Fibroblast of skin of right quadriceps (primary cell): ENCODE data around the gene PCDHGB5.
"Not testable (repeated sequence)": the region's sequence is repeated elsewhere in the genome, so short reads cannot be mapped to it uniquely, and the experiment has no call there.

Experiments used
- DNase-seq: peaks from one replicate; pipeline ENCODE4 v3.0.0-alpha.2; 2013

PCDHGB5 gene

DNA sequence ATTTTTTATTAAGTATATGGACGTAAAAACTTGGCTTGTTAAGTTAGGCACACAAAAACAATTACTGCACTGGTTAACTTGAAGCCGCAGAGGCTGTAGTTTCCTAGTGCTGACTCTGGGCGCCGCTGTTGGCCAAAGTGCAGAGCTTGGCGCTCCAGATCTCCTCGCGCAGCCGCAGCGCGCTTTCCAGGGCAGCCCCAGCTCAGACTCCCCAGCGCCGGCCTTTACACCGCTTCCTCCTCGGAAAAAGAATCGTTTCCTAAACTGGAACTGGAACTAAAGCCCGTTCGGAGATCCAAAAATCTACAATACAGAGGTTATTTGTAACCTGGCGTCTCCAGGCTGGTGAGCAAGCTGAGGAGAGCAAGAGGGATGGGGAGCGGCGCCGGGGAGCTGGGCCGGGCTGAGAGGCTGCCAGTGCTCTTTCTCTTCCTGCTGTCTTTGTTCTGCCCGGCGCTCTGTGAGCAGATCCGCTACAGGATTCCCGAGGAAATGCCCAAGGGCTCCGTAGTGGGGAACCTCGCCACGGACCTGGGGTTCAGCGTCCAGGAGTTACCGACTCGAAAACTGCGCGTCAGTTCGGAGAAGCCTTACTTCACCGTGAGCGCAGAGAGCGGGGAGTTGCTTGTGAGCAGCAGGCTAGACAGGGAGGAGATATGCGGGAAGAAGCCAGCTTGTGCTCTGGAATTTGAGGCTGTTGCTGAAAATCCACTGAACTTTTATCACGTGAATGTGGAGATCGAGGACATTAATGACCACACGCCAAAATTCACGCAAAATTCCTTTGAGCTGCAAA, at the start of gene PCDHGB5:
Gene PCDHGB5 (plus strand): TSS at position 192 of the 796 bp plus-strand sequence. CDS start 181 bp downstream, at position 373.
- peak; percentile 61 for DNase-seq

DNA sequence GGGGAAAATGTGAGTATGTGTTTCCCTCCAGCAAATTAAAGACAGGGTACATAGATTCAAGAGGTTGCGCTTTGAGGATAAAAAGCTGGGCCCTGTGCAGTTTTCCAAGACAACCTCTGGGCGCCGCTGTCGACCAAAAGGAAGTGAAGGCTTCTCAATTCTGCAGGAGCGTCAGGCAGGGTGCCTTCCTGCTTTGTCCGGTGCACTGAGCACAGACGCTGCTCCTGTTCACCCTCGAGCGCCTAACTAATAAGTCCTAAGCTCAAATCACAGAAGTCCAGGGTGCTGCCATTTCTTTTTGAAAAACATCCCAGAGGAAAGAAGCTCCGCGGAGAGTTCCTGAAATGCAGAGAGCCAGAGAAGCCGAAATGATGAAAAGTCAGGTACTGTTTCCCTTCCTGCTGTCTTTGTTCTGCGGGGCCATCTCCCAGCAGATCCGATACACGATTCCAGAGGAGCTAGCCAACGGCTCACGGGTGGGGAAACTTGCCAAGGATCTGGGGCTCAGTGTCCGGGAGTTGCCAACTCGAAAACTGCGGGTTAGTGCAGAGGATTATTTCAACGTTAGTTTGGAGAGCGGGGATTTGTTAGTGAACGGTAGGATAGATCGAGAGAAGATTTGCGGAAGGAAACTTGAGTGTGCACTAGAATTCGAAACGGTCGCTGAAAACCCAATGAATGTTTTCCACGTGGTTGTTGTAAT, 47.7 kb upstream of the PCDHGB5 start, which contains the start of gene PCDHGB1:
Gene PCDHGB1 (plus strand): TSS at position 183 of the 703 bp plus-strand sequence. CDS start 162 bp downstream, at position 345.
- DNase-seq: peak; percentile 54

DNA sequence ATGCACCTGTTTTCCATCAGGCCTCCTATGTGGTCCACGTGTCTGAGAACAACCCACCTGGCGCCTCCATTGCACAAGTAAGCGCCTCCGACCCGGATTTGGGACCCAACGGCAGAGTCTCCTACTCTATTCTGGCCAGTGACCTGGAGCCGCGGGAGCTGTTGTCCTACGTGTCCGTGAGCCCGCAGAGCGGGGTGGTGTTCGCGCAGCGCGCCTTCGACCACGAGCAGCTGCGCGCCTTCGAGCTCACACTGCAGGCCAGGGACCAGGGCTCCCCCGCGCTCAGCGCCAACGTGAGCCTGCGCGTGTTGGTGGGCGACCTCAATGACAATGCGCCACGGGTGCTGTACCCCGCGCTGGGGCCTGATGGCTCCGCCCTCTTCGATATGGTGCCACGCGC, 46.2 kb upstream of the PCDHGB5 start:
- DNase-seq: no peak

DNA sequence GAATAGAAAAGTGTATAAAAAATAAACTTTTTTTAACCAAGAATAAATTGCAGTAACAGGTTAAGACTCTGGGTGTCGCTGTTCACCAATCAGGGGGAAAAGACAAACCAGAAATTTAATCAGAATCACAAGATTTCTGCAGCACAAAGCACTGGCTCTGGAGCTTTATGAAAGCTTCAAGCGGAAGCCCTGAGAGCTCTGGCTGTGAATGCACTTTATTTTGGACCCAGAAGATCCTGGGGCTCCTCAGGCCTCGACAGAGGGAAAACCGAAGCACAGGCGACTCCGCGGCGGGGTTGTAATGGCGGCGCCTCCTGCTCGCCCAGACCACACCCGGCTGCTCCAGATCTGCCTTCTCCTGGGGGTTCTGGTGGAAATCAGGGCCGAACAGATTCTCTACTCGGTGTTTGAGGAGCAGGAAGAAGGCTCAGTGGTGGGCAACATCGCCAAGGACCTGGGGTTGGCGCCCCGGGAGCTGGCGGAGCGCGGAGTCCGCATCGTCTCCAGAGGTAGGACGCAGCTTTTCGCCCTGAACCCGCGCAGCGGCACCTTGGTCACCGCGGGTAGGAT, 42.8 kb upstream of the PCDHGB5 start, which contains the start of gene PCDHGA4:
Gene PCDHGA4 (plus strand): TSS at position 122 of the 570 bp plus-strand sequence. CDS start 87 bp downstream, at position 209.
- DNase-seq: peak; percentile 20

DNA sequence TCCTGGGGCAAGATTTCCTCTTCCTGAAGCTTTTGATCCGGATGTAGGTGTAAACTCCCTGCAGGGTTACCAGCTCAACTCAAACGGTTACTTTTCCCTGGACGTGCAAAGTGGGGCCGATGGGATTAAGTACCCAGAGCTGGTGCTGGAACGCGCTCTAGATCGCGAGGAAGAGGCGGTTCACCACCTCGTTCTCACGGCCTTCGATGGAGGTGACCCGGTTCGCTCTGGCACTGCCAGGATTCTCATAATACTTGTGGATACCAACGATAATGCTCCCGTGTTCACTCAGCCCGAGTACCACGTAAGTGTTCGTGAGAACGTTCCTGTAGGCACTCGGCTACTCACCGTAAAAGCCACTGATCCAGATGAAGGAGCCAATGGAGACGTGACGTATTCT, 42.1 kb upstream of the PCDHGB5 start:
- DNase-seq: no peak

DNA sequence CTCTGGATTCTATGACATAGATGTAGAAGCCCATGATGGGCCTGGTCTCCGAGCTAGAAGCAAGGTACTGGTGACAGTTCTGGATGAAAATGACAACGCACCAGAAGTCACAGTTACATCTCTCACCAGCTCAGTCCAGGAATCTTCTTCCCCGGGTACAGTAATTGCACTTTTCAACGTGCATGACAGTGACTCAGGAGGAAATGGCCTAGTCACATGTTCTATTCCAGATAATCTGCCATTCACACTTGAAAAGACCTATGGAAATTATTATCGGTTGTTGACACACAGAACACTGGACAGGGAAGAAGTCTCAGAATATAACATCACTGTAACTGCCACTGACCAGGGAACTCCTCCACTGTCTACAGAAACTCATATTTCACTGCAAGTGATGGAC, 41.6 kb upstream of the PCDHGB5 start:
- DNase-seq: no peak

DNA sequence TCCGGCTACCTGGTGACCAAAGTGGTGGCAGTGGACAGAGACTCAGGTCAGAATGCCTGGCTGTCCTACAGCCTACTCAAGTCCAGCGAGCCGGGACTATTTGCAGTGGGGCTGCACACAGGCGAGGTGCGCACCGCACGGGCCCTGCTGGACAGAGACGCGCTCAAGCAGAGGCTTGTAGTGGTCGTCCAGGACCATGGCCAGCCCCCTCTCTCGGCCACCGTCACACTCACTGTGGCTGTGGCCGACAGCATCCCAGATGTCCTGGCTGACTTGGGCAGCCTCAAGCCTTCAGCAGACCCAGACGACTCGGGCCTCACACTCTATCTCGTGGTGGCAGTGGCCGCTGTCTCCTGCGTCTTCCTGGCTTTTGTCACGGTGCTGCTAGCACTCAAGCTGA, 40.8 kb upstream of the PCDHGB5 start:
- no peak for DNase-seq

DNA sequence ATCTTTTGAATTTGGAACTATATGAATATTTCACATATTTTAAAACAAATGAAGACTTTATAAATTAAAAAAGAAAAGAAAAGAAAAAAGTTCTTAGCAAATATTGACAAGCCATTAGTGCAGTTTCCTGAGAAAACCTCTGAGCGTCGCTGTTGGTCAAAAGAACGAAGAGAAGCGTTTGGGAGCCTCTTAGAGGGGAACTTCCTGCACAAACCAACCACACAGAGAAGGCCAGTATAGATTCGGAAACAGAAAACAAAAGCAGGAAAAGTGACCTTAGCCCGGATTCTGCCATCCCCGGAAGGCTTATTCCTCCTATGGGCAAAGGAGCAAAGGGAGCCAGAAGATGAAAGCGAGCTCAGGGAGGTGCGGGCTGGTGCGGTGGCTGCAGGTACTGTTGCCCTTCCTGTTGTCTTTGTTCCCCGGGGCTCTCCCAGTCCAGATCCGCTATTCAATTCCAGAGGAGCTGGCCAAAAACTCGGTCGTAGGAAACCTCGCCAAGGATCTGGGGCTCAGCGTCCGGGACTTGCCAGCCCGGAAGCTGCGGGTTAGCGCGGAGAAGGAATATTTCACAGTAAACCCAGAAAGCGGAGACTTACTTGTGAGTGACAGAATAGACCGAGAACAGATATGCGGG, 37.8 kb upstream of the PCDHGB5 start, which contains the start of gene PCDHGB2:
Gene PCDHGB2 (plus strand): TSS at position 205 of the 637 bp plus-strand sequence. CDS start 142 bp downstream, at position 347.
- peak; percentile 32 for DNase-seq

DNA sequence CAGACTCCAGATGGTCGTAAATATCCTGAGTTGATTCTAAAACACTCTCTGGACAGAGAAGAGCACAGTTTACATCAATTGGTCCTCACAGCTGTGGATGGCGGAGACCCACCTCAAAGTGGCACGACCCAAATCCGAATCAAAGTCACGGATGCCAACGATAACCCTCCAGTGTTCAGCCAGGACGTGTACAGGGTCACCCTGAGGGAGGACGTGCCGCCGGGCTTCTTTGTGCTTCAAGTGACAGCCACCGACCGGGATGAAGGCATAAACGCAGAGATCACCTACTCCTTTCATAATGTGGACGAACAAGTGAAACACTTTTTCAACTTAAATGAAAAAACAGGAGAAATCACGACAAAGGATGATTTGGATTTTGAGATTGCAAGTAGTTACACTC, 37.1 kb upstream of the PCDHGB5 start:
- DNase-seq: no peak

DNA sequence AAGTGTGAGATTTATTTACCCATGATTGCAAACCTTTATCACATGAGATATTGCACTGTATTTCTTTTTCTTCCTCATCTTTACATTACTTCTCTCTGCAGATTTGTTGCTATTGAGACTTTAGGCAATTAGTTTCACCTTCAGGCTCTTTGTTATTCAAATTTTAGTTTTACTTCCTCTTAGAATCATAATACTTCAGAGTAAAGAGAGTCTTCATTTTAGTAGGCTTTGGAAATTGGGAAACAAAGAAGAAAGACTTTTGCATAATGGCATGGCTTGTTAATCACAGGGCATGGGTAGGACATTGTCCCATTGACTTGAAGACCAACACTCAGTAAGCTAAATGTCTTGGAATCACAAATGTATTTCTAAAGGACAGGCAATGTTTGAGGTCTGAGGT, 35.0 kb upstream of the PCDHGB5 start:
- DNase-seq: no peak

DNA sequence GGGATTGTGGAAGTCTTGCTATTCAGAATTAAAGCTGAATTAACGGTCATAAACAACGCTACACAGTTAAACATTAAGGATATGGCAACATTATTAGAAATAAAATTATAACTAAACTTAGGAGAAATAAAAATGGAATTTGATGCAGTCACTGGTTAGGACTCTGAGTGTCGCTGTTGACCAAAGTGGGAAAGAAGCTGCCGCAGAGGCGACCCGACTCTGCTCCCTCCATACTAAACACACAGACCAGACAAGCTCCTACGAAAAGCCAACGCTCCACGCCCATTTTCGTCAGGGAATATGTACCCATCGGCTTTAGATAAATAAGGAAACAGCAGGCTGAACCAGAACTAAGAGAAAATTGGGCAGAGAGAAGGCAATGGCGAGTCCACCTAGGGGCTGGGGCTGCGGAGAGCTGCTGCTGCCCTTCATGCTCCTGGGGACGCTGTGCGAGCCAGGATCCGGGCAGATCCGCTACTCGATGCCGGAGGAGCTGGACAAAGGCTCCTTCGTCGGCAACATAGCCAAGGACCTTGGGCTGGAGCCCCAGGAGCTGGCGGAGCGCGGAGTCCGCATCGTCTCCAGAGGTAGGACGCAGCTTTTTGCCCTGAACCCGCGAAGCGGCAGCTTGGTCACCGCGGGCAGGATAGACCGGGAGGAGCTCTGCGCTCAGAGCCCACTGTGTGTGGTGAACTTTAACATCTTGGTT, 33.6 kb upstream of the PCDHGB5 start, which contains the start of gene PCDHGA5:
Gene PCDHGA5 (plus strand): TSS at position 211 of the 709 bp plus-strand sequence. CDS start 169 bp downstream, at position 380.
- peak; percentile 24 for DNase-seq

DNA sequence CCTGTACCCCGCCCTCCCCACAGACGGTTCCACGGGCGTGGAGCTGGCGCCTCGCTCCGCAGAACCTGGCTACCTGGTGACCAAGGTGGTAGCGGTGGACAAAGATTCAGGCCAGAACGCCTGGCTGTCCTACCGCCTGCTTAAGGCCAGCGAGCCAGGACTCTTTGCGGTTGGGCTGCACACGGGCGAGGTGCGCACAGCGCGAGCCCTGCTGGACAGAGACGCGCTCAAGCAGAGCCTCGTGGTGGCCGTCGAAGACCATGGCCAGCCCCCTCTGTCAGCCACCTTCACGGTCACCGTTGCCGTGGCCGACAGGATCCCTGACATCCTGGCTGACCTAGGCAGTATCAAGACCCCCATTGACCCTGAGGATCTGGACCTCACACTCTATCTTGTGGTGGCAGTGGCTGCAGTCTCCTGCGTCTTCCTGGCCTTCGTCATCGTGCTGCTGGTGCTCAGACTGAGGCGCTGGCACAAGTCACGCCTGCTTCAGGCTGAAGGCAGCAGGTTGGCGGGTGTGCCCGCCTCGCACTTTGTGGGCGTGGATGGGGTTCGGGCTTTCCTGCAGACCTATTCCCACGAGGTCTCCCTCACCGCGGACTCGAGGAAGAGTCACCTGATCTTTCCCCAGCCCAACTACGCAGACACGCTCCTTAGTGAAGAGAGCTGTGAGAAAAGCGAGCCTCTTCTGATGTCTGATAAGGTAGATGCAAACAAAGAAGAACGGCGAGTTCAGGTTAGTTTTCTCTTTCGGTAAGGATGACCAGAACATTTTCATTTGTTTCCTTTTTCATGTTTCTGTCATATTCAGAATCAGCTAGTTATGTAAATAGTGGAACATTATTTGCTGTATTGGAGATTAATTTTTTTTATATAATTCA, 31.5 kb upstream of the PCDHGB5 start:
- DNase-seq: no peak

DNA sequence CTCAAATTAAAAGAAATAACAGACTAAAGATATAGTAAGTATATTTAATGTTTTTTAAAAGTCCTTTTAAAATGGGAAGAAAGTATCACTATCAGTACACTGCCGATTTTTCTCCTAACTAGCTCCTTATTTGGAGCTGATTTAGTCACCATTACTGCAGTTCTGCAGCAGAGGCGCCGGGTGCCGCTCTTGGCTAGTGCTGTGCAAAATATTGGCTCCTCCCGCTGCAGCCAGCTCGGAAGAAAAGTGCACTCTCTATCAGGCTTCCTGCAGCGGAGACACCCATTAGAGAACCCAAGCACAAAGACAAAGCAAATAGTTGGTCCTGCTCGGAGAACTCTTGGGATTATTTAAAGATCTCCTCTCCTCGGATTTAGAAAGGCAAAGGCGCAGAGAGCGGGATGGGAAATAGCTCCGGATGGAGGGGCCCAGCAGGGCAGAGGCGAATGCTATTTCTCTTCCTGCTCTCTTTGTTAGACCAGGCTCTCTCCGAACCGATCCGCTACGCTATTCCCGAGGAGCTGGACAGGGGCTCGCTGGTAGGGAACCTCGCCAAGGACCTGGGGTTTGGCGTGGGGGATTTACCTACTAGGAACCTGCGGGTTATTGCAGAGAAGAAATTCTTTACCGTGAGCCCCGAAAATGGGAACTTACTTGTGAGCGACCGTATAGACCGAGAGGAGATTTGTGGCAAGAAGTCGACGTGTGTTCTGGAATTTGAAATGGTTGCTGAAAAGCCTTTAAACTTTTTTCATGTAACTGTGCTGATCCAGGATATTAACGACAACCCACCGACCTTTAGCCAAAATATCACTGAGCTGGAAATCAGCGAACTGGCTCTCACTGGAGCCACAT, 27.5 kb upstream of the PCDHGB5 start, which contains the start of gene PCDHGB3:
Gene PCDHGB3 (plus strand): TSS at position 249 of the 855 bp plus-strand sequence. CDS start 153 bp downstream, at position 402.
- peak; percentile 64 for DNase-seq

DNA sequence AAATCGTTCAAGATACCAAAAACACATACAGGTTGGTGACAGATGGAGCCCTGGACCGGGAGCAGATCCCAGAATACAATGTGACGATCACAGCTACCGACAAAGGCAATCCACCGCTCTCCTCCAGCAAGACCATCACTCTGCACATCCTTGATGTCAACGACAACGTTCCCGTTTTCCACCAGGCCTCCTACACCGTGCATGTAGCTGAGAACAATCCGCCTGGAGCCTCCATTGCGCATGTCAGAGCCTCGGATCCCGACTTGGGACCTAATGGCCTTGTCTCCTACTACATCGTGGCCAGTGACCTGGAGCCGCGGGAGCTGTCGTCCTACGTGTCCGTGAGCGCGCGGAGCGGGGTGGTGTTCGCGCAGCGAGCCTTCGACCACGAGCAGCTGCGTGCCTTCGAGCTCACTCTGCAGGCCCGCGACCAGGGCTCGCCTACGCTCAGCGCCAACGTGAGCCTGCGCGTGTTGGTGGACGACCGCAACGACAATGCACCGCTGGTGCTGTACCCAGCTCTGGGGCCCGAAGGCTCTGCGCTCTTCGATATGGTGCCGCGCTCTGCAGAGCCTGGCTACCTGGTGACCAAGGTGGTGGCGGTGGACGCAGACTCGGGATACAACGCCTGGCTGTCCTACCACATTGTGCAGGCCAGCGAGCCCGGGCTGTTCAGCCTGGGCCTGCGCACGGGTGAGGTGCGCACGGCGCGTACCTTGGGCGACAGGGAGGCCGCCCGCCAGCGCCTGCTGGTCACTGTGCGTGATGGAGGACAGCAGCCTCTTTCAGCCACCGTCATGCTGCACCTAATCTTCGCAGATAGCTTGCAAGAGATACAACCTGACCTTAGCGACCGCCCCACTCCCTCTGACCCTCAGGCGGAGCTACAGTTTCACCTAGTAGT, 25.9 kb upstream of the PCDHGB5 start:
- DNase-seq: no peak

DNA sequence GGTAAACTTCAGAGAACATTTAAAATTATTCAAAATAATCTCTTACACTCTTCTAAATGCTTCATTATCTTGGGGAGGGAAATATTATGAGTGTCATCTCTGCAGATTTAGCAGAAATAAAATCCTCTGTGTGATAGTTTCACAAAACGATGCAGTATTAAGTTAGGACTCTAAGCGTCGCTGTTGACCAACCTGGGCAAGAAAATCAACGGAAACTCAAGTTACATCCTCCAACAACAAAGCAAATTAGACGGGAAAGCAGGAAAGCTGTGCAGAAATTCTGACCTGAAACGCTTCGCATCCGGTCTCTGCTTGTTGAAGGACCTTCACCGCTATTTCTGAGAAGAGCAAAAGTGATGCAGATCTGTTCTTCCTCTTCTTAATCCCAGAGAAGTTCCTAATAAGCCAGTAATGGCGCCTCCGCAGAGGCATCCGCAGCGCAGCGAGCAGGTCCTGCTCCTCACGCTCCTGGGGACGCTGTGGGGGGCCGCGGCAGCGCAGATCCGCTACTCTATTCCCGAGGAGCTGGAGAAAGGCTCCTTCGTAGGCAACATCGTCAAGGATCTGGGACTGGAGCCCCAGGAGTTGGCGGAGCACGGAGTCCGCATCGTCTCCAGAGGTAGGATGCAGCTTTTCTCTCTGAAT, 24.0 kb upstream of the PCDHGB5 start, which contains the start of gene PCDHGA6:
Gene PCDHGA6 (plus strand): TSS at position 219 of the 645 bp plus-strand sequence. CDS start 193 bp downstream, at position 412.
- peak; percentile 33 for DNase-seq

DNA sequence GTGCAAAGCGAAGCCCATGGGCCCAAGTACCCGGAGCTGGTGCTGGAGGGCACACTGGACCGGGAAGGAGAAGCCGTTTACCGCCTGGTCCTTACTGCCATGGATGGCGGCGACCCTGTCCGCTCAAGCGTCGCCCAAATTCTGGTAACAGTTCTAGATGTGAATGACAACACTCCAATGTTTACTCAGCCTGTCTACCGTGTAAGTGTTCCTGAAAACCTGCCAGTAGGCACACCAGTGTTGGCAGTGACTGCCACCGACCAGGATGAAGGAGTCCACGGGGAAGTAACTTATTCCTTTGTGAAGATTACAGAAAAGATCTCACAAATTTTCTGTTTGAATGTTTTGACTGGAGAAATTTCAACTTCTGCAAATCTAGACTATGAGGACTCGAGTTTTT, 23.1 kb upstream of the PCDHGB5 start:
- DNase-seq: no peak

DNA sequence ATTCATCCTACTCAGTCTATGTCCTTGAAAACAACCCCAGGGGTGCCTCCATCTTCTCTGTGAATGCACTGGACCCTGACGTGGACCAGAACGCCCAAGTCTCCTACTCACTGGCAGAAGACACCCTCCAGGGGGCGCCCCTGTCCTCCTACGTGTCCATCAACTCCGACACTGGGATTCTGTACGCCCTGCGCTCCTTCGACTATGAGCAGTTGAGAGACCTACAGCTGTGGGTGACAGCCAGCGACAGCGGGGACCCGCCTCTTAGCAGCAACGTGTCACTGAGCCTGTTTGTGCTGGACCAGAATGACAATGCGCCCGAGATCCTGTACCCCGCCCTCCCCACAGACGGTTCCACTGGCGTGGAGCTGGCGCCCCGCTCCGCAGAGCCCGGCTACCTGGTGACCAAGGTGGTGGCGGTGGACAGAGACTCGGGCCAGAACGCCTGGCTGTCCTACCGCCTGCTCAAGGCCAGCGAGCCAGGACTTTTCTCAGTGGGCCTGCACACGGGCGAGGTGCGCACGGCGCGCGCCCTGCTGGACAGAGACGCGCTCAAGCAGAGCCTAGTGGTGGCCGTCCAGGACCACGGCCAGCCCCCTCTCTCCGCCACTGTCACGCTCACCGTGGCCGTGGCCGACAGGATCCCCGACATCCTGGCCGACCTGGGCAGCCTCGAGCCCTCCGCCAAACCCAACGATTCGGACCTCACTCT, 22.1 kb upstream of the PCDHGB5 start:
- DNase-seq: not testable (repeated sequence)
